SK-N-MC (cell line): ENCODE measurements around the gene SRY.
"Not testable (repeated sequence)": the region's sequence is repeated elsewhere in the genome, so short reads cannot be mapped to it uniquely, and the experiment has no call there.

ENCODE experiments used
- DNase-seq: peaks from one replicate; pipeline ENCODE4 v3.0.0-alpha.2; 2011; ENCODE audit warnings: low read depth, low spot score
- H3K27ac ChIP-seq: fragments of 200-600 bp; sonication (generic); 2 replicates; pipeline ENCODE4 v1.5.1; 2016; ENCODE audit warnings: mixed run types
- H3K36me3 ChIP-seq: fragments of 200-600 bp; sonication (generic); 2 replicates; pipeline ENCODE4 v1.6.1; 2017; ENCODE audit warnings: antibody characterized with exemption, low read length, mixed read lengths; ENCODE audit not compliant: insufficient read depth
- H3K4me3 ChIP-seq: fragments of 200-600 bp; sonication (generic); 2 replicates; pipeline ENCODE4 v1.5.1; 2016
- H3K9ac ChIP-seq: fragments of 200-600 bp; sonication (generic); 2 replicates; pipeline ENCODE4 v1.8.0; 2017; ENCODE audit warnings: mixed run types, mixed read lengths; ENCODE audit not compliant: insufficient read length
- H3K9me3 ChIP-seq: fragments of 200-600 bp; sonication (generic); 2 replicates; pipeline ENCODE4 v1.6.1; 2017; ENCODE audit warnings: low read depth, mild to moderate bottlenecking, antibody characterized with exemption, low read length, moderate library complexity, mixed read lengths
- EZH2 ChIP-seq: fragments of 200-600 bp; sonication (generic); IDR thresholded peaks from one replicate; pipeline ENCODE4 v1.6.1; 2017; ENCODE audit warnings: antibody characterized with exemption
- FOXP2 ChIP-seq: optimal IDR thresholded peaks from 2 replicates; pipeline ENCODE3; 2011; ENCODE audit warnings: mild to moderate bottlenecking, moderate library complexity; ENCODE audit not compliant: insufficient read depth; ENCODE audit errors: extremely low read length, control extremely low read depth
- POLR2AphosphoS5 ChIP-seq: IDR thresholded peaks from 2 replicates; pipeline ENCODE4 v1.6.1; 2012; ENCODE audit warnings: mild to moderate bottlenecking, low read depth, low read length, borderline replicate concordance

Gene SRY

DNA sequence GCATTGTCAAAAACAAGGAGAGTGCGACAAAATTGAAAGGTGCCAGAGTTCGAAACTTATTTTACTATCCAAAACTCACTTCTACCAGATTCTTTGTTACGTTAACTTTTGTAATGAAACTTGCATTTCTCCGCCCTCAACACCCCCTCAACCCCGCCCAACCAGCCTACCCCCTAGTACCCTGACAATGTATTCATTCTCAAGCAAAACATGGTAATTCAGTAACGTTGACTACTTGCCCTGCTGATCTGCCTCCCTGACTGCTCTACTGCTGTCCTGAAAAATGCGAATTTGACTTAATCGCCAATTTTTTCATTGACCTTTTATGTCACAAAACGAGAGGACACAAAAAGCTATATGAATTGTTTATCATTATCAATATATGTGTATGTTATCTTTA lies at the start of gene SRY:
Gene SRY (minus strand): TSS at position 83 of the 400 bp plus-strand sequence. CDS start 79 bp downstream, at position 4.
- no peaks in the 10 kb centered on the region for H3K36me3 ChIP-seq
- TF ChIP-seq FOXP2 = no peak
- no peak within 1 kb of the TSS for H3K27ac ChIP-seq
- H3K9ac ChIP-seq = no peak within 1 kb of the TSS
- H3K9me3 ChIP-seq = no peaks in the 10 kb centered on the region
- H3K4me3 ChIP-seq = no peak within 1 kb of the TSS
- no peak for DNase-seq

DNA sequence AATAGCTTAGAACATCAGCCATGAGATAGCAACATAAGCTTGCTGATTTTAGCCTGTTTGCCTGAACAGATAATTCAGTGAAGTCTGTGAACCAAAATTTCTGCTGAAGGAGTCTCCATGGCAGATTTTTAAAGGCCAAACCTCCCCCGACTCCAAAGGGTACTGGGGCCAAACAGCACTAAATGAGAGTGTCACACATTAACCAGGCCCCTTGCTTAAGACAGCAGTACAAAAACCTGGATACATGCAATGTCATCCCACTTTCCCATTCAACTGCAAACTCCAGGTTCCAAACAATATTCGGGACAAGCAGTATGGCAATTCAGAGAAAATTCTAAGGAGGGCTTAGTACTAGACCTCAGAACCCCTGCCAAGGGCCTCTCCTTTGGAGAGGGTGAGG lies 49.6 kb upstream of the SRY start:
- Histone ChIP-seq H3K36me3 (no peaks in the 10 kb centered on the region), H3K9ac (no peak overlapping the region), H3K4me3 (no peak overlapping the region), H3K9me3 (no peaks in the 10 kb centered on the region), H3K27ac (no peak overlapping the region)
- TF ChIP-seq POLR2AphosphoS5 = no peak
- TF ChIP-seq FOXP2 = no peak
- TF ChIP-seq EZH2 = no peak
- no peak for DNase-seq

DNA sequence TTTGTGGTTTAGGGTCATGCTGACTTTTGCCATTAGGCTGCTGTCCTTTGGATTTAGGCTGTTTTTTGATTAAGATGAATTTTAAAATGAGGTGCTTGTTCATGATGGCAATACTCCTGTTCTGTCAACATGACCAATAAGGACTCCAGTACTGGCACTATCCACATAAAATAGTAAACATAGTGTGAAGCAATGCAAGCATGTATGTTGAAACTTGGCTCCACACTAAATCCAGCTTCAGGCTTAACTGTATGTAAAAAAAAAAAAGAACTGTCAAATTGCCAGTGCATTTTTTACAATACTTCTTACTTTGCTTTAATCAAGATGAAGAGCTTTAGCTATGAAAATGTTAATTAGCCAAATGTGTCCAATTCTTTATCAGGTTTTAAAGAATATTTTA lies 47.7 kb upstream of the SRY start:
- H3K9ac ChIP-seq = no peak overlapping the region
- H3K27ac ChIP-seq = no peak overlapping the region
- DNase-seq = no peak
- no peak overlapping the region for H3K4me3 ChIP-seq
- no peaks in the 10 kb centered on the region for H3K9me3 ChIP-seq
- TF ChIP-seq EZH2 (no peak), POLR2AphosphoS5 (no peak), FOXP2 (no peak)
- H3K36me3 ChIP-seq = no peaks in the 10 kb centered on the region

DNA sequence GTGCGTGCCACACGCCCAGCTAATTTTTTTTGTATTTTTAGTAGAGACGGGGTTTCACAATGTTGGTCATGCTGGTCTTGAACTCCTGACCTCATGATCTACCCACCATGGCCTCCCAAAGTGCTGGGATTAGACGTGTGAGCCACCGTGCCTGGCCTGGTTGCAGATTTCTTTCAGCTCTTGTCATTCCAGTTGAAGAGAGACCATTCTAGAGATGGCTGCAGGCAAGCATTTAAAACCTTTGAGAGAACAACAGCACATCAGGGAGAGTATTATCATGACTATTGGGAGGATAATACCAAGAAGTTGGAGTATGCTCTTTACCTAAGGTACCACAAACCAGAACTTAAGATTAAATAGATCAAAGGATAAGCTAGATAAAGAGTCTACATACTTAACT lies 41.0 kb upstream of the SRY start:
- Histone ChIP-seq H3K27ac (no peak overlapping the region), H3K9me3 (no peaks in the 10 kb centered on the region), H3K9ac (no peak overlapping the region), H3K4me3 (no peak overlapping the region), H3K36me3 (no peaks in the 10 kb centered on the region)
- no peak for TF ChIP-seq EZH2
- TF ChIP-seq FOXP2 = no peak
- TF ChIP-seq POLR2AphosphoS5 = no peak
- no peak for DNase-seq

- Histone ChIP-seq H3K27ac (no peak overlapping the region), H3K9me3 (no peaks in the 10 kb centered on the region), H3K4me3 (no peak overlapping the region), H3K9ac (no peak overlapping the region), H3K36me3 (no peaks in the 10 kb centered on the region)
- TF ChIP-seq FOXP2 (no peak), POLR2AphosphoS5 (no peak), EZH2 (no peak)
- DNase-seq = no peak
Measured at GRCh38 chrY:2824471-2824870, 37.0 kb upstream of the SRY start.

DNA sequence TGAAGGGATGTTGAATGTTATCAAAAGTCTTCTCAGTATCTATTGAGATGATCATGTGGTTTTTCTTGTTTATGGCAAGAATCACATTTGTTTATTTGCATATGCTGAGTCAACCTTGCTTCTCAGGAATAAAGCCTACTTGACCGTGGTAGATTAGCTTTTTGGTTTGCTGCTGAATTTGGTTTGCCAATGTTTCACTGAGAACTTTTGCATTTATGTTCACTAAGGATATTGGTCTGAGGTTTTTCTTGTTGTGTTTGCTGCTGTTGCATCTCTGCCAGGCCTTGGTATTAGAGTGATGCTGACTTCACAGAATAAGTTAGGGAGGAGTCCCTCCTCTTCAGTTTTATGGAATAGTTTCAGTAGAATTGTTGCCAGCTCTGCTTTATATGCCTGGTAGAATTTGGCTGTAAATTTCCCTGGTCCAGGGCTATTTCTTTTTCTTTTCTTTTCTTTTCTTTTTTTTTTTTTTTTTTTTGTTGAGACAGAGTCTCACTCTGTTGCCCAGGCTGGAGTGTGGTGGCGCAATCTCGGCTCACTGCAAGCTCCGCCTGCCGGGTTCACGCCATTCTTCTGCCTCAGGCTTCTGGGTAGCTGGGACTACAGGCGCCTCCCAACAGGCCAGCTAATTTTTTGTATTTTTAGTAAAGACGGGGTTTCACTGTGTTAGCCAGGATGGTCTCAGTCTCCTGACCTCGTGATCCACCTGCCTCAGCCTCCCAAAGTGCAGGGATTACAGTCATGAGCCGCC lies 29.8 kb upstream of the SRY start:
- not testable (repeated sequence) for H3K27ac ChIP-seq, H3K9ac ChIP-seq, H3K36me3 ChIP-seq, H3K9me3 ChIP-seq, H3K4me3 ChIP-seq, DNase-seq

- no peak for DNase-seq
- no peaks in the 10 kb centered on the region for H3K36me3 ChIP-seq
- no peak overlapping the region for H3K4me3 ChIP-seq
- H3K9me3 ChIP-seq = no peaks in the 10 kb centered on the region
- no peak overlapping the region for H3K27ac ChIP-seq
- TF ChIP-seq EZH2 = no peak
- TF ChIP-seq POLR2AphosphoS5 = no peak
- no peak for TF ChIP-seq FOXP2
- no peak overlapping the region for H3K9ac ChIP-seq
Measured at GRCh38 chrY:2800246-2800645, 12.8 kb upstream of the SRY start.

- TF ChIP-seq EZH2 (no peak), POLR2AphosphoS5 (no peak), FOXP2 (no peak)
- Histone ChIP-seq H3K4me3 (no peak overlapping the region), H3K27ac (no peak overlapping the region), H3K9me3 (no peaks in the 10 kb centered on the region), H3K36me3 (no peaks in the 10 kb centered on the region), H3K9ac (no peak overlapping the region)
- DNase-seq = no peak
Measured at GRCh38 chrY:2797991-2798390, 10.5 kb upstream of the SRY start.

DNA sequence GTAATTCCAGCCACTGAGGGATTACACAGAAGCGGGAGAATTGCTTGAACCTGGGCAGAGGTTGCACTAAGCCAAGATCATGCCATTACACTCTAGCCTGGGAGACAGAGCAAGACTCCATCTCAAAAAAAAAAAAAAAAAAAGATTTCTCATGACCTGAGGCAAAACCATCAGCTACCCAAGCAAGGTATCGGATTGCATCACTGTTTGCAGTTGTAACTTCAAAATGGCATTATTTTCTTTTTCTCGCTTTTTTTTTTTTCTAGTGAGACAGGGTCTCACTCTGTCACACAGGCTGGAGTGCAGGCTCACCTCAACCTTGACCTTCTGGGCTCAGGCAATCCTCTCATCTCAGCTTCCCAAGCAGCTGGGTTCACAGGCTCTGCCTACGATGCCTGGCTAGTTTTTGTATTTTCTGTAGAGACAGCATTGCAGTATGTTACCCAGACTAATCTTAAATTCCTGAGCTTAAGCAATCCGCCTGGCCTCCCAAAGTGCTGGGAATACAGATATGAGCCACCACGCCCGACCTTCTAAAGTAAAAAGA lies 9.6 kb upstream of the SRY start:
- Histone ChIP-seq H3K27ac (no peak overlapping the region), H3K4me3 (no peak overlapping the region)

More for the DNA sequence above, 9.6 kb upstream of the SRY start:
- Histone ChIP-seq H3K9ac (no peak overlapping the region), H3K36me3 (no peaks in the 10 kb centered on the region), H3K9me3 (no peaks in the 10 kb centered on the region)
- TF ChIP-seq EZH2 (no peak), POLR2AphosphoS5 (no peak), FOXP2 (no peak)
- DNase-seq = no peak
